ENCODE data around the gene GALNT5. TPM values are rescaled to one million over a fixed set of nuclear protein-coding genes. Genes with fewer than 3 reads are reported as not detected.

Gene GALNT5
- total RNA-seq, 1 experiment from 2014 or later = 6.8 TPM

DNA sequence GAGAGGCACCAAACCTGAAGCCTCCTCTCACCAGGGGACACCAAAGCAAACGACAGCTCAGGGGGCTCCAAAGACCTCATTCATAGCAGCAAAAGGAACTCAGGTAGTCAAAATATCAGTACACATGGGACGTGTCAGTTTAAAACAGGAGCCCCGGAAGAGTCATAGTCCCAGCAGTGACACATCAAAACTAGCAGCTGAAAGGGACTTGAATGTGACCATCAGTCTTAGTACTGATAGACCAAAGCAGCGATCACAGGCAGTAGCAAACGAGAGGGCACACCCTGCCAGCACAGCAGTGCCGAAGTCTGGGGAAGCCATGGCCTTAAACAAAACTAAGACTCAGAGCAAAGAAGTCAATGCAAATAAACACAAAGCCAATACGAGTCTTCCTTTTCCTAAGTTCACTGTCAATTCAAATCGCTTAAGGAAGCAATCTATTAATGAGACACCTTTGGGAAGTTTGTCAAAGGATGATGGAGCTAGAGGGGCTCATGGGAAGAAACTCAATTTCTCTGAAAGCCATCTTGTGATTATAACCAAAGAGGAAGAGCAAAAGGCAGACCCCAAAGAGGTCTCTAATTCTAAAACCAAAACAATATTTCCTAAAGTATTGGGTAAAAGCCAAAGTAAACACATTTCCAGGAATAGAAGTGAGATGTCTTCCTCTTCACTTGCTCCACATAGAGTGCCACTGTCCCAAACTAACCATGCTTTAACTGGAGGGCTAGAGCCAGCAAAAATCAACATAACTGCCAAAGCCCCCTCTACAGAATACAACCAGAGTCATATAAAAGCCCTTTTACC, 1.2 kb downstream of the GALNT5 start:
- Mint-ChIP-seq H3K27ac (ENCODE audit: unreplicated experiment) (peak overlapping the region; percentile 65), H3K4me1 (ENCODE audit: low read depth, unreplicated experiment) (peaks cover 47% of the 10 kb centered on the region), H3K36me3 (ENCODE audit: insufficient read depth, unreplicated experiment) (peaks cover 6% of the 10 kb centered on the region), H3K4me3 (ENCODE audit: unreplicated experiment) (peak overlapping the region; percentile 86), H3K9me3 (ENCODE audit: unreplicated experiment) (no peaks in the 10 kb centered on the region), H3K27me3 (ENCODE audit: insufficient read depth, unreplicated experiment) (no peaks in the 10 kb centered on the region)
- H3K4me3 ChIP-seq (ENCODE audit: low read depth, low read length) = peak overlapping the region; percentile 45
- ChIA-PET CTCF (no interaction called here), POLR2A (no interaction called here)
- H3K4me1 ChIP-seq = peaks cover 49% of the 10 kb centered on the region
- H3K9me3 ChIP-seq = no peaks in the 10 kb centered on the region
- DNase-seq = no peak
- intact Hi-C loops (cut with micrococcal nuclease; ENCODE audit: unreplicated experiment) = no loop called here
- no peaks in the 10 kb centered on the region for H3K27me3 ChIP-seq (replicated peaks; ENCODE audit: control insufficient read depth, insufficient read depth, low read length)
- BruUV-seq (replicated peaks) = no TSS peak
- TF ChIP-seq, protein P1, sequence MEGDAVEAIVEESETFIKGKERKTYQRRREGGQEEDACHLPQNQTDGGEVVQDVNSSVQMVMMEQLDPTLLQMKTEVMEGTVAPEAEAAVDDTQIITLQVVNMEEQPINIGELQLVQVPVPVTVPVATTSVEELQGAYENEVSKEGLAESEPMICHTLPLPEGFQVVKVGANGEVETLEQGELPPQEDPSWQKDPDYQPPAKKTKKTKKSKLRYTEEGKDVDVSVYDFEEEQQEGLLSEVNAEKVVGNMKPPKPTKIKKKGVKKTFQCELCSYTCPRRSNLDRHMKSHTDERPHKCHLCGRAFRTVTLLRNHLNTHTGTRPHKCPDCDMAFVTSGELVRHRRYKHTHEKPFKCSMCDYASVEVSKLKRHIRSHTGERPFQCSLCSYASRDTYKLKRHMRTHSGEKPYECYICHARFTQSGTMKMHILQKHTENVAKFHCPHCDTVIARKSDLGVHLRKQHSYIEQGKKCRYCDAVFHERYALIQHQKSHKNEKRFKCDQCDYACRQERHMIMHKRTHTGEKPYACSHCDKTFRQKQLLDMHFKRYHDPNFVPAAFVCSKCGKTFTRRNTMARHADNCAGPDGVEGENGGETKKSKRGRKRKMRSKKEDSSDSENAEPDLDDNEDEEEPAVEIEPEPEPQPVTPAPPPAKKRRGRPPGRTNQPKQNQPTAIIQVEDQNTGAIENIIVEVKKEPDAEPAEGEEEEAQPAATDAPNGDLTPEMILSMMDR (IDR thresholded peaks at IDR 0.05; ENCODE audit: insufficient read depth in 1 of 2, low read depth in 1 of 2, low read length in 1 of 2, severe bottlenecking in 1 of 2, unreplicated experiment in 1 of 2) = no peak
- H3K36me3 ChIP-seq (ENCODE audit: control insufficient read depth, insufficient read depth, low read length) = no peaks in the 10 kb centered on the region

DNA sequence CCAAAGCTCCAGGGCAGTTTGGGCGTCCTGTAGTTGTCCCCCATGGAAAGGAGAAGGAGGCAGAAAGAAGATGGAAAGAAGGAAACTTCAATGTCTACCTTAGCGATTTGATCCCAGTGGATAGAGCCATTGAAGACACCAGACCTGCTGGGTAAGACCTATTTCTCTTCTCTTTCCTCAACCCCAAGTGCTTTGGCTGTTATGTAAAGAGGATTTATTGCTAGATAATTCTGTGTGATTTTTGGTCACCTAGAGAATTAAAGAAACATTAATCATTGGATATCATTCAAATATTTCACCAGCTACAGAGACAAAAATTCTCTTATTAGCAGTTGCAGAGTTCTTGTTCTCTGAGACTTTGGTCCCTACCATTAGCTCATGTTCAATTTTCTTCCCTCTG, 1.9 kb downstream of the GALNT5 start:
- CTCF ChIA-PET = no interaction called here
- TF ChIP-seq, protein P1 (IDR thresholded peaks at IDR 0.05; ENCODE audit: insufficient read depth in 1 of 2, low read depth in 1 of 2, low read length in 1 of 2, severe bottlenecking in 1 of 2, unreplicated experiment in 1 of 2) = no peak
- DNase-seq = no peak
- H3K4me3 ChIP-seq (ENCODE audit: low read depth, low read length) = no peak overlapping the region
- H3K27me3 ChIP-seq (replicated peaks; ENCODE audit: control insufficient read depth, insufficient read depth, low read length) = no peaks in the 10 kb centered on the region
- H3K4me1 ChIP-seq = peaks cover 50% of the 10 kb centered on the region
- intact Hi-C loops (cut with micrococcal nuclease; ENCODE audit: unreplicated experiment) = no loop called here
- H3K36me3 ChIP-seq (ENCODE audit: control insufficient read depth, insufficient read depth, low read length) = no peaks in the 10 kb centered on the region
- no peaks in the 10 kb centered on the region for H3K9me3 ChIP-seq
- peaks cover 6% of the 10 kb centered on the region for H3K36me3 Mint-ChIP-seq (ENCODE audit: insufficient read depth, unreplicated experiment)
- peaks cover 47% of the 10 kb centered on the region for H3K4me1 Mint-ChIP-seq (ENCODE audit: low read depth, unreplicated experiment)
- H3K27ac Mint-ChIP-seq (ENCODE audit: unreplicated experiment) = peak overlapping the region; percentile 83
- no peaks in the 10 kb centered on the region for H3K9me3 Mint-ChIP-seq (ENCODE audit: unreplicated experiment)
- H3K27me3 Mint-ChIP-seq (ENCODE audit: insufficient read depth, unreplicated experiment) = no peaks in the 10 kb centered on the region
- no peak overlapping the region for H3K4me3 Mint-ChIP-seq (ENCODE audit: unreplicated experiment)
- no TSS peak for BruUV-seq (replicated peaks)
- POLR2A ChIA-PET = no interaction called here

DNA sequence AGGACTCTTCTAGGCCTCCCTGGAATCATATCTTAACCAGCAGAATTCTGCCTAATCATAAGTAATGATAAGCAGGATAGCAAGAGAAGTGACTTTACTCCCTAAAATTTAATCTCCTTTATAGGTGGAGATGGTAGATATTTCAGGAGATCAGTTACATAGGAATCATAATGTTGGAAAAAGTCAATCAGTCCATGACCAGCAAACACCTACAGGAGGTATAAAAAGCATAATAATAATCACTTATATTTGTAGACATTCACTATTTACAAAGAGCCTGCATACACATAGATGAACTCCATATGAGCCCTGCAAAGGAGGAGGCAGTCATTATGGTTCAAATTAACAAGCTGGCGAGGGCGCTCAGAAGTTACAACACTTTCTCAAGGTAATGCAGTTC, 2.5 kb downstream of the GALNT5 start:
- H3K4me3 ChIP-seq (ENCODE audit: low read depth, low read length) = no peak overlapping the region
- no TSS peak for BruUV-seq (replicated peaks)
- H3K4me1 Mint-ChIP-seq (ENCODE audit: low read depth, unreplicated experiment) = peaks cover 47% of the 10 kb centered on the region
- peaks cover 50% of the 10 kb centered on the region for H3K4me1 ChIP-seq
- ChIA-PET POLR2A (no interaction called here), CTCF (no interaction called here)
- no peak for DNase-seq
- H3K9me3 ChIP-seq = no peaks in the 10 kb centered on the region
- no peaks in the 10 kb centered on the region for H3K27me3 Mint-ChIP-seq (ENCODE audit: insufficient read depth, unreplicated experiment)
- no peaks in the 10 kb centered on the region for H3K9me3 Mint-ChIP-seq (ENCODE audit: unreplicated experiment)
- H3K4me3 Mint-ChIP-seq (ENCODE audit: unreplicated experiment) = no peak overlapping the region
- intact Hi-C loops (cut with micrococcal nuclease; ENCODE audit: unreplicated experiment) = loop anchor here (2.0 kb wide), 2 partner anchors 31 to 65 kb away; partner anchors contain the start of gene ERMN
- H3K27ac Mint-ChIP-seq (ENCODE audit: unreplicated experiment) = peak overlapping the region; percentile 83
- no peaks in the 10 kb centered on the region for H3K36me3 ChIP-seq (ENCODE audit: control insufficient read depth, insufficient read depth, low read length)
- H3K27me3 ChIP-seq (replicated peaks; ENCODE audit: control insufficient read depth, insufficient read depth, low read length) = no peaks in the 10 kb centered on the region
- TF ChIP-seq, protein P1 (IDR thresholded peaks at IDR 0.05; ENCODE audit: insufficient read depth in 1 of 2, low read depth in 1 of 2, low read length in 1 of 2, severe bottlenecking in 1 of 2, unreplicated experiment in 1 of 2) = no peak
- H3K36me3 Mint-ChIP-seq (ENCODE audit: insufficient read depth, unreplicated experiment) = peaks cover 6% of the 10 kb centered on the region

All from Caco-2 (cell line).